Bronchial epithelial cell (primary cell): ENCODE results near the gene PRR35. TPM values are rescaled to one million over a fixed set of nuclear protein-coding genes. Genes with fewer than 3 reads are reported as not detected.
A peak's percentile ranks its signal among the peaks of the same experiment; 100 is the strongest.
"Not testable (repeated sequence)": the region's sequence is repeated elsewhere in the genome, so short reads cannot be mapped to it uniquely, and the experiment has no call there.

Experiments
- DNase-seq: peaks from one replicate; pipeline ENCODE4 v3.0.0-alpha.2; 2010; ENCODE audit warnings: low read depth
- FAIRE-seq: peaks from 2 replicates; lab custom pipeline; 2011; peaks lifted over from hg19 to GRCh38; lab: Jason Lieb, UNC
- H3K27me3 ChIP-seq: 2 replicates; pipeline ENCODE4 v1.5.1; 2011; ENCODE audit warnings: low read length; ENCODE audit not compliant: control insufficient read depth, insufficient read depth
- H3K36me3 ChIP-seq: 2 replicates; pipeline ENCODE4 v1.5.1; 2011; ENCODE audit warnings: low read length; ENCODE audit not compliant: control insufficient read depth, insufficient read depth
- H3K4me3 ChIP-seq: 2 replicates; pipeline ENCODE4 v1.5.1; 2011; ENCODE audit warnings: mild to moderate bottlenecking, low read depth, low read length, control low read depth
- CTCF ChIP-seq: IDR thresholded peaks from 2 replicates; pipeline ENCODE4 v1.5.1; 2011; ENCODE audit warnings: mild to moderate bottlenecking, moderate library complexity, low read length, control low read depth, inconsistent platforms; ENCODE audit not compliant: insufficient read depth, severe bottlenecking
- total RNA-seq: library from RNA; depleted of rRNA; stranded (reverse); fragments of >200 nt; gene quantifications from 2 replicates; pipeline ENCODE4 v1.2.1, GENCODE V29; 2014

The PRR35 gene
- total RNA-seq, 1 donor from 2014 or later = not detected

DNA sequence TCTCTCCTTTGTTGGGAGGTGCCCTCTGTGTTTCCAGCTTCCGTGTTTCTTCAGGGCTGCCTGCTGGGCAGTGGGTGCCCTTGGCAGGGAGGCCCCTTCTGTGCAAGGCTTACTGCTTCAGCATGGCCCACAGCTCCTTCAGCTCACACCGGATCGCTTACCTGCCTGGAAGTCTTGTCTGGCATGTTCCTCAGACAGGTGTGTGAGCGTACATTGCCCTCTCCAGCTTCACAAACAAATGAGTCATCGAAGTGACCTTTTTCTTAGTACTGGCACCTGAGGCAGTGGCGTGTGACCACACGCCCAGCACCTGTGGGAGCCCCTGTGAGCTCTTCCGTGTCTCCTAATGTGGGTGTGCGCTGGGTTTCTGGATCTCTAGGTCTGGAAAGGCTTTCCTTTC lies 33.2 kb downstream of the PRR35 start:
- FAIRE-seq = peak; percentile 75
- no peak for TF ChIP-seq CTCF
- DNase-seq = peak; percentile 90
- Histone ChIP-seq H3K36me3 (peaks cover 5% of the 10 kb centered on the region), H3K27me3 (no peaks in the 10 kb centered on the region), H3K4me3 (no peak overlapping the region)

- no peak for TF ChIP-seq CTCF
- FAIRE-seq (no peak), DNase-seq (no peak)
- Histone ChIP-seq H3K4me3 (no peak overlapping the region), H3K27me3 (no peaks in the 10 kb centered on the region), H3K36me3 (peaks cover 7% of the 10 kb centered on the region)
Observed at GRCh38 chr16:593807-594206, 33.6 kb downstream of the PRR35 start.

DNA sequence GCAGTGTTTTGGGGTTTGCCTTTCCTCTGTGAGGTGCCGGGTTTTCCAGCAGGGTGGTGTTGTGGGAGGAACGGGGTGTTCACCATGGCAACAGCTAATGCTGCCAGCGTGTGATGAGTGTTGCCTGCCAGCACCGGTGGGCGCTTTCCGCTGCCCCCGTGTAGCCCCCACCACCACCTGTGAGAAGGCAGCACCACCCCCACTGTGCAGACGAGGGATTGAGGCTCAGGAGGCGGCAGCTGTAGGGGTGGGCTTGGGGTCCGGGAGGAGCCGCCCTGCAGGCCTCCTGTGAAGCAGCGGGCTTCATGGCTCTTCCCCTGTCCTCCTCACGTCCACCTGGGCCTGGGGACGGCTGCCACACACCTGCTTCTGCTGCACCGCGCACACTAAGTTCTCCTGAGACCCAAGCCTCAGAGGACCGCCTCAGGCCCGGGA lies 34.9 kb downstream of the PRR35 start:
- DNase-seq (no peak), FAIRE-seq (no peak)
- Histone ChIP-seq H3K36me3 (peaks cover 14% of the 10 kb centered on the region), H3K27me3 (no peaks in the 10 kb centered on the region), H3K4me3 (no peak overlapping the region)
- no peak for TF ChIP-seq CTCF

DNA sequence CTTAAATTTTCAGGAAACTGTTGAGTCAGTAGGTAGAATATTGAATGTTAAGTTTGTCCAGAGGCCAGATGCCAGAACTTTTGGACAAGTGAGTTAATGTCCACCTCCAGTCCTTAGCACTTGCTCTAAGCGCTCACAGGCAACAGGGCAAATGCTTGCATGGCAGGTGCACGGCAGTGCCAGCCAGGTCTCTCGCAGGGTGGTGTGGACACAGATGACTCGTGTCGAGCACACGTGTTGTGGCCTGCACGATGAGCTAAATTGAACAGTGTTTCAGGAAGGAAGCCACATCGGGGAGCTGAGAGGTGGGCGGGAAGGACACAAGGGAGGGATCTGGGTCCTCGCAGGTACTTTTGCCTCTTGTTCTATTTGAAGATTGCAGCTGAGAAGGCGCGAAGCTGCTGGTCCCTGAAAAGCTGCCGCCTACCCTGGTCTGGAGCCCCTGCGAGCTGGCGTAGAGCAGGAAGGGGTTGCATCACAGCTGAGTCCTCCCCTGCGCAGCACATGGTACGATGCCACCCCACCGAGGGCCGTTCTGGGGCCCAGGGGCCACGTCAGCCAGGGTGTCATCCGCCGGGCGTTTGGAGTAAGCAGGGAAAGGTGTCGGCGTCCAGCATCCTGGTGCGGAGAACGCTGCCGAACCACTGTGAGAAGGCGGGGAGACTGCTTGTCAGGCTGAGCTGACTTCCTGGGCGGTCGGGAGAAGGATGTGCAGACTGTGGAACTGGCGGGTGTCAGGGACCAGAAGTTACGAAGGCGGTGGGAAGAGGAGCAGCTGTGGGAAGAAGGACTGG lies 35.9 kb downstream of the PRR35 start:
- Histone ChIP-seq H3K4me3 (no peak overlapping the region), H3K36me3 (peaks cover 14% of the 10 kb centered on the region), H3K27me3 (no peaks in the 10 kb centered on the region)
- DNase-seq = peak; percentile 58
- no peak for TF ChIP-seq CTCF
- peak; percentile 43 for FAIRE-seq

DNA sequence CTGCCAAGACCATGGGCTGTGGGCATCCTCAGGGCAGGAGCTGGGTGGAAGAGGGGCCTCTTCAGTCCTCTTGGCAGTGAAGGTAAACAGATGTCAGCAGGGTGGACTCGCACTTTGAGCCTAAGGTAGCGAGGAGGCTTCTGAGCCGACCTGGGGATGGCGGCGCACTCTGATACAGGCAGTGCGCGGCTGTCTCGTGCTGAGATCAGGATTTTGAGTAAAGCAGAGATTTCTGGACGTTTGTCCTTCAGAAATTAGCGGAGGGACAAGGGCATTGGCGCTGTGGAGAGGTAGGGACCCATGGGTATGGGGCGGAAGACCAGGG lies 36.5 kb downstream of the PRR35 start:
- TF ChIP-seq CTCF = no peak
- no peak overlapping the region for H3K4me3 ChIP-seq
- DNase-seq = no peak
- FAIRE-seq = peak; percentile 47
- peaks cover 14% of the 10 kb centered on the region for H3K36me3 ChIP-seq
- no peaks in the 10 kb centered on the region for H3K27me3 ChIP-seq

DNA sequence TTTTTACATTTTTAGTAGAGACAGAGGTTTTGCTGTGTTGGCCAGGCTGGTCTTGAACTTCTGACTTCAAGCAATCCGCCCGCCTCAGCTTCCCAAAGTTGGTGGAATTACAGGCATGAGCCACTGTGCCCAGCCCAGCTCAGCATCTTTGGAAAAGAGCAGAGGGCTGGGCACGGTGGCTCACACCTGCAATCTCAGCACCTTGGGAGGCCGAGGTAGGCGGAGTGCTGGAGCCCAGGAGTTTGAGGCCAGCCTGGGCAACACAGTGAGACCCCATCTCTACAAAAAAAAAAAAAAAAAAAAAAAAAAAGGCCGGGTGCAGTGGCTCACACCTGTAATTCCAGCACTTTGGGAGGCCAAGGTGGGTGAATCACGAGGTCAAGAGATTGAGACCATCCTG lies 37.5 kb downstream of the PRR35 start:
- not testable (repeated sequence) for FAIRE-seq, DNase-seq, H3K27me3 ChIP-seq, H3K4me3 ChIP-seq
- H3K36me3 ChIP-seq = peaks cover 14% of the 10 kb centered on the region
